MM.1S (cell line): Measurements from ENCODE around the gene FAM200C.

Source experiments
- DNase-seq: peaks from one replicate; pipeline ENCODE4 v3.0.0-alpha.2; 2015
- H2AFZ ChIP-seq: fragments of 300-600 bp; sonication (generic); 2 replicates; pipeline ENCODE4 v1.6.0; 2016; ENCODE audit warnings: antibody characterized with exemption, low read length
- H3F3A ChIP-seq: fragments of 300-600 bp; sonication (generic); 2 replicates; pipeline ENCODE4 v1.6.1; 2016; ENCODE audit warnings: mild to moderate bottlenecking, antibody characterized with exemption, low read length, moderate library complexity, mixed read lengths; ENCODE audit not compliant: insufficient read depth
- H3K27ac ChIP-seq: fragments of 300-600 bp; sonication (generic); 2 replicates; pipeline ENCODE4 v1.5.1; 2016; ENCODE audit warnings: mild to moderate bottlenecking, low read length
- H3K27me3 ChIP-seq: fragments of 300-600 bp; sonication (generic); replicated peaks from 2 replicates; pipeline ENCODE4 v1.6.0; 2016; ENCODE audit warnings: low read length; ENCODE audit not compliant: insufficient read depth
- H3K36me3 ChIP-seq: fragments of 300-600 bp; sonication (generic); replicated peaks from 2 replicates; pipeline ENCODE4 v1.6.1; 2016; ENCODE audit warnings: mild to moderate bottlenecking, low read length, mixed read lengths; ENCODE audit not compliant: insufficient read depth
- H3K4me1 ChIP-seq: fragments of 300-600 bp; sonication (generic); 2 replicates; pipeline ENCODE4 v1.6.1; 2016; ENCODE audit warnings: low read length, mixed read lengths
- H3K4me2 ChIP-seq: fragments of 300-600 bp; sonication (generic); 2 replicates; pipeline ENCODE4 v1.6.0; 2016; ENCODE audit warnings: low read depth, low read length
- H3K4me3 ChIP-seq: fragments of 300-600 bp; sonication (generic); 2 replicates; pipeline ENCODE4 v1.5.1; 2016; ENCODE audit warnings: low read length, mixed read lengths
- H3K79me2 ChIP-seq: fragments of 300-600 bp; sonication (generic); 2 replicates; pipeline ENCODE4 v1.6.1; 2016; ENCODE audit warnings: mixed run types, low read length, mixed read lengths
- H3K9ac ChIP-seq: fragments of 300-600 bp; sonication (generic); 2 replicates; pipeline ENCODE4 v1.6.1; 2016; ENCODE audit warnings: low read length, mixed read lengths
- H3K9me2 ChIP-seq: fragments of 300-600 bp; sonication (generic); replicated peaks from 2 replicates; pipeline ENCODE4 v1.6.1; 2016; ENCODE audit warnings: mild to moderate bottlenecking, low read length, mixed read lengths; ENCODE audit not compliant: insufficient read depth
- H3K9me3 ChIP-seq: fragments of 300-600 bp; sonication (generic); replicated peaks from 2 replicates; pipeline ENCODE4 v1.6.1; 2016; ENCODE audit warnings: mild to moderate bottlenecking, low read length, mixed read lengths; ENCODE audit not compliant: insufficient read depth
- H4K20me1 ChIP-seq: fragments of 300-600 bp; sonication (generic); 2 replicates; pipeline ENCODE4 v1.6.1; 2016; ENCODE audit warnings: mild to moderate bottlenecking, low read length, moderate library complexity, mixed read lengths; ENCODE audit not compliant: insufficient read depth
- CTCF ChIP-seq: fragments of 300-600 bp; sonication (generic); IDR thresholded peaks from 2 replicates; pipeline ENCODE4 v1.5.1; 2016; ENCODE audit warnings: antibody characterized with exemption, low read length, mixed read lengths
- EZH2 ChIP-seq: fragments of 300-600 bp; sonication (generic); optimal IDR thresholded peaks from 2 replicates; pipeline ENCODE3; 2017; ENCODE audit warnings: low read depth, mild to moderate bottlenecking, antibody characterized with exemption, low read length, mixed read lengths
- EZH2phosphoT487 ChIP-seq: fragments of 300-600 bp; sonication (generic); IDR thresholded peaks from 2 replicates; pipeline ENCODE4 v1.6.1; 2018; ENCODE audit warnings: antibody characterized with exemption, low read length

Gene FAM200C

GRCh38 chr5:160380041-160380440, 19.8 kb downstream of the FAM200C start:
- no peak for TF ChIP-seq CTCF
- TF ChIP-seq EZH2phosphoT487, result no peak
- TF ChIP-seq EZH2, result no peak
- Histone ChIP-seq H3K4me2 (no peak overlapping the region), H3K9me2 (no peaks in the 10 kb centered on the region), H2AFZ (no peak overlapping the region), H3K9me3 (no peaks in the 10 kb centered on the region), H3K36me3 (no peaks in the 10 kb centered on the region), H3K9ac (no peak overlapping the region), H3K4me3 (no peak overlapping the region), H3K27ac (no peak overlapping the region), H3K79me2 (no peaks in the 10 kb centered on the region), H3K4me1 (no peaks in the 10 kb centered on the region), H4K20me1 (no peaks in the 10 kb centered on the region), H3K27me3 (no peaks in the 10 kb centered on the region), H3F3A (no peaks in the 10 kb centered on the region)
- no peak for DNase-seq

GRCh38 chr5:160379511-160379910, 20.3 kb downstream of the FAM200C start:
- TF ChIP-seq EZH2, result no peak
- no peak for TF ChIP-seq EZH2phosphoT487
- TF ChIP-seq CTCF, result no peak
- H3K79me2 ChIP-seq, result no peaks in the 10 kb centered on the region
- no peak overlapping the region for H3K4me2 ChIP-seq
- H3K27me3 ChIP-seq, result no peaks in the 10 kb centered on the region
- H2AFZ ChIP-seq, result no peak overlapping the region
- DNase-seq, result peak; percentile 2
- H3K4me3 ChIP-seq, result no peak overlapping the region
- H3F3A ChIP-seq, result no peaks in the 10 kb centered on the region
- no peak overlapping the region for H3K9ac ChIP-seq
- no peaks in the 10 kb centered on the region for H3K9me3 ChIP-seq
- H3K27ac ChIP-seq, result no peak overlapping the region
- H3K36me3 ChIP-seq, result no peaks in the 10 kb centered on the region
- H4K20me1 ChIP-seq, result no peaks in the 10 kb centered on the region
- H3K4me1 ChIP-seq, result no peaks in the 10 kb centered on the region
- no peaks in the 10 kb centered on the region for H3K9me2 ChIP-seq

GRCh38 chr5:160378330-160378729, 21.5 kb downstream of the FAM200C start:
- no peaks in the 10 kb centered on the region for H3K27me3 ChIP-seq
- no peak overlapping the region for H3K27ac ChIP-seq
- H2AFZ ChIP-seq, result no peak overlapping the region
- no peak for TF ChIP-seq CTCF
- TF ChIP-seq EZH2, result no peak
- no peak for TF ChIP-seq EZH2phosphoT487
- no peaks in the 10 kb centered on the region for H3K9me3 ChIP-seq
- no peaks in the 10 kb centered on the region for H3K4me1 ChIP-seq
- H3F3A ChIP-seq, result no peaks in the 10 kb centered on the region
- no peak for DNase-seq
- H4K20me1 ChIP-seq, result no peaks in the 10 kb centered on the region
- no peaks in the 10 kb centered on the region for H3K36me3 ChIP-seq
- H3K79me2 ChIP-seq, result no peaks in the 10 kb centered on the region
- H3K9ac ChIP-seq, result no peak overlapping the region
- no peak overlapping the region for H3K4me3 ChIP-seq
- H3K4me2 ChIP-seq, result no peak overlapping the region
- H3K9me2 ChIP-seq, result no peaks in the 10 kb centered on the region
